LNCaP clone FGC (cell line): ENCODE data around the gene GDF2.

Experiments used
- DNase-seq: peaks from one replicate; pipeline ENCODE4 v3.0.0-alpha.2; 2011; ENCODE audit warnings: low read depth
- H3K4me3 ChIP-seq: 2 replicates; pipeline ENCODE4 v1.5.1; 2011; ENCODE audit warnings: mild to moderate bottlenecking, low read depth, low read length, control low read depth
- CTCF ChIP-seq: IDR thresholded peaks from 2 replicates; pipeline ENCODE4 v1.5.1; 2012; ENCODE audit warnings: mild to moderate bottlenecking; ENCODE audit not compliant: control insufficient read depth, insufficient read depth; ENCODE audit errors: extremely low read depth

GDF2 gene

GRCh38 chr10:47370015-47370767 lies 47.9 kb downstream of the GDF2 start:
- H3K4me3 ChIP-seq, result no peak overlapping the region
- DNase-seq, result no peak
- no peak for TF ChIP-seq CTCF

GRCh38 chr10:47370878-47371277 lies 48.6 kb downstream of the GDF2 start:
- no peak for DNase-seq
- no peak overlapping the region for H3K4me3 ChIP-seq
- no peak for TF ChIP-seq CTCF

DNA sequence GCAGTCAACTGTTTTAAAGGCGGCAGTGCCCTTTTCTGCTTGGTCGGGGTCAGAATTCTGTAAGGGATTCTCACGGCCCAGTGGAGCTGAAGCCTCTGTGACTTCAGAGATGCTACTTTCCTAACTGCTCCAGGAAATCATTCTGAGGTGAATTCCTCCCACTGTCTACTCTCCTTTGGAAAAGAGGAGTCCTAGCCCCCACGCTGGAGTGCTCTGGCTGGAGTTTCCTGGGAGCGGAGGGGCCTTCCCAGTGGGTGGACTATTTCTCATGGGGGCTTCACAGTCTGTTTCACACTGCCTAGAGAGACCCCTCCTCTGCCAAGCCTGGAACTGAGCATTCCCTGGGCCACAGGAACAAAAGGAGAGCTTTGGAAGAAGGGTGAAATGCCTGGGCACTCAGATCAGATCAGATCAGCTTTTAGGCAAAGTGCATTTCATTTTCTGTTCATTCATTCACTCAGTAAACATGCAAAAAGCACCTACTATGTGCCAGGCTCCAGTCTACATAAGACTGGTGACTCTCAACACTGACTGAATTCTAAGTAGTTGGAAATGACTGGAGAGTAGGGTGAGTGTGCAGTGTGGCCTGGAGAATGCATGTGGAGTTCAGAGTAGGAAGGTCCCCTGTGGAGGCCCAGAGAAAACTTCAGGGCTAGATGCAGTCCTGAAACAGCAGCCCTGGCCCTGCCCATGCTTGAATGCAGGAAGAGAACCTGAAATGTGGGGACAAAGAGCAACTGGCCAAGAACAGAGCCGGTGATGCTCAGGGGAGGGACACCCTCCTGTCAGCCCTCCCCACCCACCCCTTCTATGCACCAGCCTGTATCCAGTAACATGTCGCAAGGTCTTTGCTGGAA lies 49.6 kb downstream of the GDF2 start:
- DNase-seq, result no peak
- H3K4me3 ChIP-seq, result no peak overlapping the region
- TF ChIP-seq CTCF, result no peak

GRCh38 chr10:47372726-47373125 lies 50.5 kb downstream of the GDF2 start:
- no peak for DNase-seq
- TF ChIP-seq CTCF, result no peak
- H3K4me3 ChIP-seq, result no peak overlapping the region

- no peak for TF ChIP-seq CTCF
- DNase-seq, result no peak
- H3K4me3 ChIP-seq, result no peak overlapping the region
Measured at GRCh38 chr10:47374611-47375536, 52.6 kb downstream of the GDF2 start.

- no peak for TF ChIP-seq CTCF
- no peak for DNase-seq
- no peak overlapping the region for H3K4me3 ChIP-seq
Measured at GRCh38 chr10:47376522-47377220, 54.4 kb downstream of the GDF2 start.
